Loucy (cell line): ENCODE measurements around the gene NXNL1.

Source experiments
- CTCF ChIP-seq: fragments of 200-600 bp; sonication (generic); conservative IDR thresholded peaks from 2 replicates; pipeline ENCODE4 v1.5.1; 2014; ENCODE audit warnings: mild to moderate bottlenecking, antibody characterized with exemption, low read length
- EZH2phosphoT487 ChIP-seq: fragments of 200-600 bp; IDR thresholded peaks from 2 replicates; pipeline ENCODE4 v1.6.1; 2018; ENCODE audit warnings: antibody characterized with exemption, mild to moderate bottlenecking, moderate library complexity, borderline replicate concordance

GRCh38 chr19:17469092-17469480, 8.4 kb upstream of the NXNL1 start:
- no peak for TF ChIP-seq CTCF
- TF ChIP-seq EZH2phosphoT487: no peak
